IPS-NIHi7 (cell line): Measurements from ENCODE around the gene LRP1B.

Experiments used
- DNase-seq: peaks from one replicate; pipeline ENCODE4 v3.0.0; 2012; ENCODE audit warnings: mixed read lengths; ENCODE audit errors: extremely low spot score

Gene LRP1B

DNA sequence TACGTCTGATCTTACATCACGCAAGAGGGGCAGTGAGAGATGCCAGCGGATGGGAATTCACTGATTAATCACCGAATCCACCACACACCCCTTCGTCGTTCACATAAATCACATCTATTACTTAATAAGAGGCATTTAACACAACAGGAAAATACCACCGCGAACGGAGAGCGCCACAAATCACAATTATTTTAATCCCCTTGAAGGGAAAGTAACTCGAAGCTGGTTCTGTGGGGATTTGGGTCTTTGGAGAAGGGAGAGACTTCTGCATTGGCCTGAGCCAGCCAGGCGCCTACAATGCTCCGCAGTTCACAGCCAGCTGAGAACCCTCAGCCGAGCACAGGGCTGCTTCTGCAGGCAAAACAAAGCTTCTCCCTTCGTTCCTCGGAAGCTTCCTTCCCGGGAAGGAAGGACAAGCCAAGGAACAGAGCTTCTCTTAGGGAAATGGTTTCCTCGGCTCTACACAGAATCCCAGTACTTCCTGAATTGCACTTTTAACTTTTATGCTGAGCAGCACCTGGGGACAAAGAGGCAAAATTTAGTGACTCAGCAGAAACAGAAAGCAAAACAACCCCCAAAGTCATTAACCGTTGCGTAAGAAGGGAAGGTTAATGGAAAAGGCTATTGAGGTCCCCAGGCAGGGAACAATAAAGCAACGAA lies at the start of gene LRP1B:
Gene LRP1B, minus strand, starts transcription at position 7 of the 660 bp plus-strand sequence. CDS start 287 bp downstream, outside the sequence.
- peak; percentile 46 for DNase-seq

DNA sequence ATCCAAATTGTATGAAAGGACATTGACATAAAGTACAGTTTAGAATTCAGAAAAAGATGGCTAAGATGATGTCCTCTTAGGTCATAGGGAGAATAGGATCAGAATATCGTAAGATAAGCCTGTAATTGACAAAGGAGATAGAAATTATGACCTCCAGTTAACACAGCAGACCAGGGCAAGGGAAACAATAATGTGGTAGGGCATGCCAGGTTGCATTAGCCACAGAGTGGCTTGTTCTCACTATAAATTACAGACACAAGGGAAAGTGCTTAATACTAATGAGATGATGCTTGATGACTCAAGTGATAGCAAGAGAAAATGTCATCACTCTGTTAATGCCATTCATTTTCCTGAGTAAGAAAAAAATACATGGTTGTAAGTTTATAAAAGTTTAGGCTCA lies 48.9 kb upstream of the LRP1B start:
- DNase-seq: no peak

DNA sequence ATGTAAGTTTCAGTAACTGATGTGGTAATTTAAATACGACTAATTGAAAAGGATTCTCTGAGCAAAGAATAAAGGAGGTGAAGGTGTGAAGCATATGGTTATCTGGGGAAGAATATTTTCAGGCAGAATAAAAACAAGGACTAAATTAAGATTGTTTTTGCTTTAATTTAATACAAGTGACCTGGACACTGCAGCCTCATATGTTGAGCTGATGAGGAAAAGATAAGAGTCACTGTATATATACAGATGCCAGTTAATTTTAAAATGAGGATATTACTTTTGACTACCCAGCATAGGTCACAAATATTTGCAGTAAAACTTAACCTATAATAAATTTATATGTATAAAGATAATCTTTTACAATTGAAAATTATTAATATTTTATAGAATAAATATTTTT lies 47.8 kb upstream of the LRP1B start:
- DNase-seq: no peak

DNA sequence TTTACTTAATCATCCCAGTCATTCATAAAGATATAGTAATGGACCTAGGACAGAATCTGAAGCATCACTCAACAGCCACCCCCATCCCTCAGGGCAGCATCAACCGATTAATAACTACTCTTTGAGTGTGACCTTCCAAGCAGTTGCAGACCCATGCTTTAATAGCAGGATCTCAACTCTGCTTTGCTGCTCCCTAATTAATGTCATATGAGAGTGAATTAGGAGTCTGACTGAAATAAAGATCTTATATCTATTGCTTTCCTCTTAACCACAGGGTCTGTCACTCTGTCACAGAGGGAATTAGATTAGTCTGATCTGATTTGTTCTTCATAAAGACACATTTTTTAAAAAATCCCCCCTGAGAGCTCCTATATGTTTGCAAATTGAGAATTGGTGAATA lies 46.1 kb upstream of the LRP1B start:
- DNase-seq: no peak

DNA sequence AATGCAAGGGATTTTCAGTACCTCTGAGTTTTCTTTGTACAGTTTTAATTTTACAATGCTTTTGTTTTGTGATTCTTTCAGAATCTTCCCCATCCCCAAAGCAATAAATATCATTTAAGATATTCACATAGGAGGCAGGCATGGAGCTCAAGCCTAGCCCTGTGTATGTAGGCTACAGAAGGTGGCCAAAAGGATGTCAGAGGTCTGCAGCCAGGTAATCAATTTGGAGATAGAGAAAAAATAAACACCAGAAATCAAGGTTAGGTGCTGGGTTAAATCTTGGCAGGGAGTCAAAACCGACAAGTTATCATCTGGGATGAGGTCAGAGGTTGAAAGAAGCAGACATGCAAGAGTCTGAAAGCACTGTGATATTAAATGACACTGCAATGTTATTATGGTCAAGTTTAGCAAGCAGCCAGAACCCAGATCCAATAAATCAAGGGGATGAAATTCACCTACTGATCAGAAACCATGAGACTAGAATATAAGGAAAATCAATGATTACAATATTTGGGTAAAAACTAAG lies 45.1 kb upstream of the LRP1B start:
- no peak for DNase-seq

DNA sequence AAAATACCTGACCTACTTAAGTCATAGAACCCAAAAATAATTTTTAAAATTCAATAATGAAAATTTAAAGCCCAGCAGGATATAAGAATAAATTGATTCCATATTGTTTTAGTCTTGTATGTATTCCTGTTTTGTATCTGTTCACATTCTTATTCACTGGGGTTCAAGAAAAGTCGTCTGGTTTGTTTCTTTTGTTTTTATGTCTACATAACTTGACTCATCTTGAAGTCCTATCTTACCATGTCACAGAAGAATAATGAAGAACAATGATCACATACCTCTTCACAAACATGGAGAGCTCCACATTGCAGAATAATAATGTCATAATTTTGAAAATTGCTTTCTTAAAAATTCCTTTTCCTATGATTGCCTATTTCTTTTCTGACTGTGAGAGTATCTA lies 43.4 kb upstream of the LRP1B start:
- DNase-seq: no peak

DNA sequence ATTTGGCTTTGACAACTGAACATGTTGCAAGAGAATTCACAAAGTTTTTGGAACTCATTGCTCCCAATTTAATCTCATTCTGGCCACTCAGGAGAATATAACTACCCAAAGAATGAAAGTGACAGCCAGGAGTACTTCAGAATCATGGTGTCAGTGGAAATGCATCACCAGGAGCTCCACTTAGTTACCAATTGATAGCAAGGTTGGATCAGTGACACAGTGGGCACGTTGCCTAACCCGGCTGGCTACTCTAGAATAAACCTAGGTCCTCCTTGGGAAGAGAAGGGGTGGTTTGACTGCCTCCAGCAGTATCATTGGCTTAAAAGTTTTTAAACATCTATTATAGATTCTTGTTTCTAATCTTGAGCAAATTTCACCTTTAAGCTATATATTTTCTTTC lies 40.0 kb upstream of the LRP1B start:
- no peak for DNase-seq

DNA sequence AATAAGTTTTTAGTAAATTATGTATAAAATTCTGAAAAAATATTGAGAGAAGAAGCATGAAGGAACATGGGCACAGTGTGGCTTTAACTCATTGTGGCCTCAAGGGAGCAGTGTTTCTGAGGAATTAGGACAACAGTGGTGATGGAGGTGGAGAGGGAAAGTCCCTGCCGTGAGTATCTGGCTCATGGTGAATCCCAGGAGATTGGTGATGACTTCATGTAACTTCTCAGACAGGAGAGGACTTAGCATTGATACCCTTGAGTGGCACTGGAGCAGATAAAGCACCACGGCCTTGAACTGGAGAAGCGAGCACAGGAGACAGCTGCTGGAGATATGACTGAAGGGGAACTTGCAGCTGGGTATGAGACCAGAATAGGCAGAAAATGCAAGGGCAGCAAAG lies 35.0 kb upstream of the LRP1B start:
- peak; percentile 63 for DNase-seq

DNA sequence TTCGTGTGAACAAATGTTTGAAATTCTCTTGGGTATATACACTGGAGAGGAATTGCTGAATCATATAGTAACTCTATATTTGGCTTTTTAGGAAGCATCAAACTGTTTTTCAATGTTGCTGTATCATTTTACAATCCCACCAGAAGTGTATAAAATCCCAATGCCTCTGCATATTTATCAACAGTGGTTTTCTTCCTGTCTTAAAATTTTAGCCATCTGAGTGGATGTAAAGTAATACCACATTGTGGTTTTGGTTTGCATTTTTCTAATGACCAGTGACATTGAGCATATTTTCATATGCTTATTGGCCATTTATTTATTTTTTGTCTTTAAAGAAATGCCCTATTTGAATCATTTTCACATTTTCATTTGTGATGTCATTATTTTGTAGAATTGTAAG lies 22.8 kb upstream of the LRP1B start:
- DNase-seq: no peak

DNA sequence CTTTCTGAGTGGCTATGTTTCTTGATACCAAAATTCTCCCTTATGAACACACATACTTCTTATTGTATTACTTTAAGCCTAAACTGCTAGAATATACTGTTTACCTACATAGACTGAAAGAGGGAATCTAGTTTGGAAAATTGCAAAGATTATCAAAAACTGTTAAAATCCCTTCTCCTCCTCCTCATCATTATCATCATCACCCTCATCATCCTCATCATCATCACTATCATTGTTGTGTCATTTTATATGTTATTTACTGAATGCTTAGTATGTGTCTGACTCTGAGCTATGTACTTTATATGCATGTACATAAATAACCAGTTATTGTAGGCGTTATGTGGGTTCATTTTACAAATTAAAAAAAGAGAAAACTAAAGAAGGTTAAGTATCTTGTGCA lies 19.6 kb upstream of the LRP1B start:
- no peak for DNase-seq

DNA sequence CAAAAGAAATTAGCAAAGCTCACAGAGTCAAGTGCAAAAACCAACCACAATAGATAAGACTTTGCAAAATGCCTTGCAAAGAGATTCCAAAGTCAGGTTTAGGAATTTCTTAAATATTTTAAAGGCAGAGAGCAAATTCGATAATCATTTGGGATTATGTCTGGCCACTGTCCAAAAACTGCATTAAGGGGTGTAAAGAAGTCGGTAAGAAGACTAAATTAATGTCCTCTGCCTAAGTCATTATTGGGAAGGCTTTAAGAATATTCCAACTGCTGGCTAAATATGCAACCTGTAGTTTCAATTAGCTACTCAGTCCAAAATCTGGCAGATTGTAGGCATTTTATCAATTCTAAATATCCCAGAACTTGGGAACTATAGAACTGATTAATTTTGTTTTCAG lies 13.7 kb upstream of the LRP1B start:
- DNase-seq: no peak

DNA sequence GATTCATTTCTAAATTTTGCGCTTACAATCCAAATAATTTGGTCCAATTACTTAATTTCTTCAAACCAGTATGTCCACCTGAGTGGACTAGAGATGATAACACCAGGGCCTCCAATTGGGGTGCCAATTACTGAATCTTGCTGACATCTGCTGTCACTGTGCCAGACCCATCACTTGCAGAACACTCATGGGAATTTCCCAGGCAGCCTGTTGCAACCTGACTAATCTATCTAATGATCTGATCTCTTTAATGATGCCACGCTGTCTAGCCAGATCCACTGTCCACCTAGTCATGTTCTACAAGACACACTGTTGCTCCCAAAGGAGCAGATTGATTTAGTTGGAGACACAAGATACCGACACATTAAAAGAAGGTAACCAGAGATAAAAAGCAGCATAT lies 11.8 kb upstream of the LRP1B start:
- no peak for DNase-seq

DNA sequence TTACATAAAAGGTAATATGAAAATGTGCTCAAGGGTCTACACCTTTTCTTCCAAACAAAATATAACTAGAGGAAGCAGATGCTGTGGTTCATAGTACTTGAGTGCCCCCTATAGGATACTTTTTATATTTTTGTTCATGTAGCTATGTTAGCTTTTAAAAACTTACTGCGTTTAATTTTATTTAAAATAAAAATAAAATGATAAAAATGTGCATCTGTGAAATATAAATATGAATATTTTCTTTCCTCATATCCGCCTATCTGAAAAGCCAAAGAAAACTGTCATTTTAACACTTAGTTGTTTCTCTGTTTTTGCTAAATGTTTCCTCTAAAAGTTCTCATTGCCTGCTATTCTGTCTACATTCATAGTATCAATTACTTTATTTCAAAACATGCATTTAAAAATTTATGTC lies 9.6 kb upstream of the LRP1B start:
- DNase-seq: no peak

DNA sequence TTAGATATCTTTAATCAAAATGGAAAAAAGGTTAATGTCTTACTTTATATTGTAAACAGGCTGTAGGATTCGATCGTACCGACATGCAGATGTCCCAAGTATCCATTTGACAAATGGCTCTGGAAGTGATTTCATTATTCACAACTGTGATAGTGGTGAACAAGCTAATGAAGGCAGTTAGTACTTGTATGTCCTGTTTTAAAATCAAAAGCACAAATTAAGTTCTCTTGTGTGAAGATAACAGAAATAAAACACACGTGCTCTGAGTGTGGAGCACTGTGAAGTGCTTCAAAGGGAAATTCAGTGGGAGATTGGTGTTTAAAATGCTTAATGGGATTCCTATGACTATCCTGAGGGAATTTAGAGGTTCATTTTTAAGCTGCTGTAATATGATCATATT lies 8.6 kb upstream of the LRP1B start:
- DNase-seq: no peak

DNA sequence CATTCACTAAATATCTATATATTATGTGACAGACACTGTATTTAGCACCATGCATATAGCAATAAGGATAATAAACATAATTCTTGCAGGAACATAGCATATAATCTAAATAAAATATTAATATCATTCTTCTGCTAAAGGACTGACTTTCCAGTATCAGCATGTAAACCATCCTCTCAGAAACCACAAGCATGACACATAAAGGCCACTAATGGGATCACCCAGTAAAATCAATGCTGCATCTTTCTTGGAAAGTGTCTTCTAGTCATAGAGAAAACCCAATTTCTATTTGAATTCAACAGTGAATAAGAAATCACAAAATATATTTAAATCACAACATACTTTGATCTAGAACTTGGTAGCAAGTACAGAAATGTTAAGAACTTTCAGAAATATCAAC lies 5.8 kb upstream of the LRP1B start:
- DNase-seq: no peak

DNA sequence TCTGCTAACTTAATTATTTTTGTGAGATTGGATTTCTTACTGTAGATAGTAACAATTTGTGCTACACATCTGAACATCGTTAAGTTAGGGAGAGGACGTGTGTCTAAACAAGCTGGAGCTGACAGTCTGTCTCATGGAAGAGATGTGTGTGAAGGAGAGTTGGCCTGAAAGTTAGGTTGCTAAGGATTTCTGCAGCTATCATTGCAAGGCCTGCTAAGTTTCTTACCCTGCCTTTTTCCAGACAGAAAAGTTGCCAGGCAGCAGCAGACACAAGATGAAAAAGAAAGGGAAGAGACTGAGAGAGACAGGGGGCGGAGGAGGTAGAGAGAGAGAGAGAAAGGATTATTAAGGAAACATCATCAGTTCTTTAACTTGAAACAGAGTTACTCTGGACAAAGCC lies 4.1 kb upstream of the LRP1B start:
- DNase-seq: no peak

DNA sequence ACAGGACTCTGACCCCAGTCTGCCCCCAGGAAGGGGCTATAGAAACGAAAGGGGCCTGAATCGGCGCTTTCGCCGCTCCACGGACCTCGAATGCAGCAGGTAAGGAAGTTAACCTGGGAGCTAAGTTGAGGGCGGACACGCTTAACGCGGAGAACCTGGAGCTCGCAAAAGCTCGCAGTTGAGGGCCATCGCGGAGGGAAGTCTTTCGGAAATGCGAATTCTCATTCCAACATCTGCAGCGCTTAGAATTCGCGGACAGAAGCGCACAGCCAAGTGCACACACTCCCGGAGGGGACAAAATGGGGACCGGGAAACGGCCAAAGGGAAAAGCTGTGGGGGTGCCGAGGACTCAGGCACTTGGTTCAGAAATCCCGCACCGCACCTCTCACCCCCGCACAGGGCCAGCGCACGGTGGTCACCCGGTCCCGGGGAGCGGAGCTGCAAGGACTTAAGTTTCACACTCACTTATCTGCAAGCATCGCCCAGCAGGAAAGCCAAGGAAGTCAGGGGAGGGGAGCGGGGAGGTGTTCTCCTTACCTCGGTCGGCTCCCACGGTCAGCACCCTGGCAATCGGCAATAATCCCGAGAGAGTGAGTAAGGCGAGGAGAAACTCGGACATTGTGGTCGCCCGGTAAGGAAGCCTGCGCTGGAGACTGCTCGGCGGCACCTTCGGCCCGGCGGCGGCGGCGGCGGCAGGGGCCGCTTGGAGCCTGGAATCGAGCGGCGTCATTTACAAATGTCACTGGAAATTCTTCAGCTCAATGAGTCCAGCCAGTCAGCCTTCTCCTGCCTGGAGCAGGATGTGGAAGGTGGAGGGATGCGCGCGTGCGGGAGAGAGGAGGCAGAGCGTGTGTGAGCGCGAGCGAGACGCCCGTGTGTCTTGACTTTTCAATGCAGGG lies 456 bp downstream of the LRP1B start:
- DNase-seq: peak; percentile 47

DNA sequence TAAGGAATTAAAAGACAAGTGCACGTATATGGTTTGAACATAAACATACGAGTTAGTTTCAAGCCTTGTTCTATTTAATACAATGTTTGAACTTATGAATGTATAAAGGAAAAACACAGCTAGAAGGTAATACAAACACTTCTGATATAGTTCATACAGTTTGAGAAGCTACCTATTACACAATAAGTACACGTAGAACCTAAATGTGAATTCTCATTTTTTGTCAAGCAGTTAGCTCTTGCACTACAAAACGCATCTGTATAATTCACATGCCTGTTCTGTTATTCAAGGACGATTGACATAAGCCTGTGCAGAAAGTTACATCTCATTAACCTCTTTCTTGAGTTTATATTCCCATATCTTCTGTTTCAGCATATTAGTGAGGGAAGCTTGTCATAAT lies 2.7 kb downstream of the LRP1B start:
- DNase-seq: no peak

DNA sequence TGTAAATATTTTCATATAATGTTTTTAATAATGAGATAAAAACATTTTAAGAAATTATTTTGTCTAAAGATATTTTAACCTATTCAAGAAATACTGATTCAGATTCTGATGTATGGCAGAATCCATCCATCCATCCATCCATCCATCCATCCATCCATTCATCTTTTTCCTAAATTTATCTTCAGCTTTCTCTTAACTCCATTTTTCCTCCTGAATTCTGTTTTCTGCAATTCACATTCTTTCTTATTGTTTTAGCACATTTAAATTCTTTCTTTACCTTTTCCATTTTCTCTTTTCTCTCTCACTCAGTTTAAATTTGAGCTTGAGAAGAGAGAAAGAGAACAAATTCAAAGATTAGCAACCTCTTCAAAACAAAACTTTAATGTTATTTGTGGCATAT lies 3.6 kb downstream of the LRP1B start:
- no peak for DNase-seq

DNA sequence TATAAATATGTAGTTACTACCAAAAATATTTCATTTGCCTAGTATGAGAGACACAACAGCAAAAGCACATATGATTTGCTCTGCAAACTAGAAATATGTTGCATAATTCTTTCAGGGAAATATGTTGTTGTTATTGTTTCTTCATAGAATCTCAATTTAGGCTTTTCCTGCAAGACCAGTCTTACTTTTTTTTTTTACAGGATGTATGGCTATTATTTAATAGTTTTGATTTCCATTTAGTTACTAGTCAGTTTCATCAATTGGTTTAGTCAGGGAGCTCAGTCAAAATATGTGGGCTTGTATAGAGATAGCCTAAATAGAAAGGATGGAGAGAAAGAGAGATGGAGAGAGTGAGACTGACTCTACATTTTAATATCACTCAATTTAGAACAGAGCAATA lies 6.1 kb downstream of the LRP1B start:
- DNase-seq: no peak

DNA sequence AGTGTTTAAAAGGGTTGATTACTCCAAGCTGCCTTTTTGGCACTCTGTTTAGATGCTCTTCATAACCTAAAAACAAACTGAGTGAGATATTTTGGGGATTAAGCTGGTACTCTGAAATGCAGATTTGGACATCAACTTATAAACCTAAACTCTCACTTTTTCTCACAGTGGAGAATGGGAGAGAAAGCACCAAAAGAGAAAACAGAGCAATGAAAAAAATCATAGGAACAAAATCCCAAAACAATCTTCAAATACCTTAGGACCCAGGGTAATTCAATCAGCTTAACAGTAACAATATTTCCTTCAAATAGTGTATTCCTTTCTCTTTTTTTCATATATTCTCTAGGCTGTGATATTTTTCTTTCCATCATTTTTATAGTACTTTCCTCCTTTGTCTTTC lies 11.5 kb downstream of the LRP1B start:
- DNase-seq: no peak

DNA sequence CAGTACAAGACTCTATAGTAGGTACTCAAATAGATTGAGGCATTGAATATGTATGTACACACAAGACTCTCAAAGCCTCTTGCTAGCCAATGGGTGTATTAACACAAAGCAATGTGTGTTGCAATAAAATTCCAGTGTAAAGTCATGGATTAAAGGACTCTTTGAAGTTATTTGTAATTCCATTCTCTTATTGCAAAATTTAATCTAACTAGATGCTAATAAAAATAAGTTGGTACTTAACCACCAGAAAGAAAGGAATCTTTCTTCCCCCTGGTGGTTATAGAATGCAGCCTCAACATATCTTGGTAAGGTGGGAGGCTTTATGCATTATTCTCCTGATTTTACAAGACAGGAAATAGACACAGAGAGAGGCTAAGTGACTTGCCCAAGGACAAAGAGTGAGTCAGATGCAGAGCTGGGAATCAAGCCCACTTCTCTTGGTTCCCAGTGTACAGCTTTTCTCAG lies 18.0 kb downstream of the LRP1B start:
- no peak for DNase-seq

DNA sequence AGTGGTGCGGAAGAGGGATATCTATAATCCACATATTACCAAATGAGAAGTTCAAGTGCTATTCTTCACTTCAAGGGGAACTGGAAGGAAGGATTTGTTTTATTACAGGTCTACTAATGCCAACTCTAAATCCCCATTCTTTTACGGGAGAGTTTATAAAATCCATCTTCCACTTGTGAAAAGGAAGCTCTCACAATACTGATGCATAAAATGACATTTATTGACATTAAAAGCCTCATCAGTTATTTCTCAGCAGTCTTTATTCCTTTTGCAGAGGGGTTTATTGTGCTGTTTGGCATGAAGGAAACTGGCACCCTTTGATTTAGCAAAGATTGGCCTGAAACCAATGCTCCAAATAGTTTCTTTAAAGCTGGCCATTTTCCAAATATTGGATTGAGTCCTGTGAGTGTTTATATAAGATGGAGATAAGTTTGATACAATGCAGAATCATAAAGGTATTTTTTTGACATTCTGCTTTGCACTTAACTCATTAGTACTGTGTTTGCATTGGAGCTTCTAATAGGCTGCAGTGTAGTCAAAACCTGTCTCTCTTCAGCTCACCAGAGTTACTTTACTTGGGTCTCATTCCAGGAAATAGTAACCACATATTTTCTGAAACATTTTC lies 26.6 kb downstream of the LRP1B start:
- DNase-seq: no peak
